ENCODE measurements around the gene DNAH14. TPM values are rescaled to one million over a fixed set of nuclear protein-coding genes. Genes with fewer than 3 reads are reported as not detected.

Gene DNAH14
- total RNA-seq, 1 donor from 2014 or later: 0.18 TPM

DNA sequence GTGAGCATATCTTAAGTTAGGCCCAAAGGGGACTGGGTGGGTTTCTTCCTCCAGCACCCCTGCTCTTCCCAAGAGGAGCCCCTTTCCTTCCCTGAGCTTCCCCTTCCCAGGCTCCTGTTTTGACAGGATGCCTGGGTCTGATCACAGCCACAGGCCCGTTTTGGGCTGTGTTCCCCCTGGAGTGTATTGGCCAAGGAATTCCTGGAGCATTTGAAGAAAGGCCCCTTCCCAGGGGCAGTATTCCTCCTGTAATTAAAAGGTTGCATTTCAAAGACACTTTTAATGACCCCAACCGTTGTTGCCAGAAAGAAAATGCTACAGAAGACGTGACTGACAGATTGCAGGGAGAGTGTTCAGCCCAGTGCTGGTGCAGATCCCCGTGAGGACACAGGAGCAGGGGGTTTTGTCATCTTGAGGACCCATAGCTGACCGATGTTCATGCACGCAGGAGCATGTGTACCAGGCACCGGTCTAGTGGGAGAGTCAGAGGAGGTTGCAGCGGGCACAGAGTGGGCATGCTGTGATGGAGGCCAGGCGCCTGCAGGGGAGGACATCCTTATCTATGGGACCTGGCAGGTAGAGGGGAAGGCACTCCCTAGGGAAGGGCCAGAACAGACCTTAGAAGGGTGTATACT lies 517.6 kb downstream of the DNAH14 start:
- Mint-ChIP-seq H3K4me1 (ENCODE audit: low read depth) (peaks cover 60% of the 10 kb centered on the region), H3K36me3 (ENCODE audit: low read depth) (no peaks in the 10 kb centered on the region)

DNA sequence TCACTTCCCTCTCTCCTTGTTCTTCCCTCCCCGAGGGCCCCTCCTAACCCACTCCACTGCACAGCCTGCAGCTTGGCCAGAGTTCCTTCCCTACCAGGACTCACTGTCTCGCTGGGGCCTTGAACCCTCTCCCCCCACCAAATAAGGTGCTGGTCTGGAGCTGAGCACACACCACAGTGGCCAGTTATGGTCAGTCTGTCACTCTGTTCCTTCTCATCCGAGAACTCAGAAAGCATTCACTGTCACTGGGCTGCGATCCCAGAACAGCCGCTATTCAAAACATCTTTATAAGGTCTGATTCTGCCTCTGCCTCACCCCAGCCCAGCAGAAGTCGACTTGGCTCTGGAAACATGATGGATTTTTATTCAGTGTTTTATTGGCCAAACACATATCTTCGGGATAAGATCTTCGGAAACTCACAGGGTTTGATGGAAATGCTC lies 518.2 kb downstream of the DNAH14 start:
- H3K4me3 Mint-ChIP-seq: no peak overlapping the region
- no peaks in the 10 kb centered on the region for H3K36me3 Mint-ChIP-seq (ENCODE audit: low read depth)
- H3K27me3 Mint-ChIP-seq (ENCODE audit: insufficient read depth): peaks cover 2% of the 10 kb centered on the region
- DNase-seq (ENCODE audit: low spot score): no peak
- intact Hi-C loops (cut with micrococcal nuclease): no loop called here
- peaks cover 54% of the 10 kb centered on the region for H3K4me1 Mint-ChIP-seq (ENCODE audit: low read depth)
- no peaks in the 10 kb centered on the region for H3K9me3 Mint-ChIP-seq
- H3K27ac Mint-ChIP-seq: peak overlapping the region; percentile 21

More for the DNA sequence above, 517.6 kb downstream of the DNAH14 start:
- Mint-ChIP-seq H3K27me3 (ENCODE audit: insufficient read depth) (peaks cover 2% of the 10 kb centered on the region), H3K4me3 (no peak overlapping the region), H3K27ac (no peak overlapping the region), H3K9me3 (no peaks in the 10 kb centered on the region)
- intact Hi-C loops (cut with micrococcal nuclease): no loop called here
- DNase-seq (ENCODE audit: low spot score): no peak

DNA sequence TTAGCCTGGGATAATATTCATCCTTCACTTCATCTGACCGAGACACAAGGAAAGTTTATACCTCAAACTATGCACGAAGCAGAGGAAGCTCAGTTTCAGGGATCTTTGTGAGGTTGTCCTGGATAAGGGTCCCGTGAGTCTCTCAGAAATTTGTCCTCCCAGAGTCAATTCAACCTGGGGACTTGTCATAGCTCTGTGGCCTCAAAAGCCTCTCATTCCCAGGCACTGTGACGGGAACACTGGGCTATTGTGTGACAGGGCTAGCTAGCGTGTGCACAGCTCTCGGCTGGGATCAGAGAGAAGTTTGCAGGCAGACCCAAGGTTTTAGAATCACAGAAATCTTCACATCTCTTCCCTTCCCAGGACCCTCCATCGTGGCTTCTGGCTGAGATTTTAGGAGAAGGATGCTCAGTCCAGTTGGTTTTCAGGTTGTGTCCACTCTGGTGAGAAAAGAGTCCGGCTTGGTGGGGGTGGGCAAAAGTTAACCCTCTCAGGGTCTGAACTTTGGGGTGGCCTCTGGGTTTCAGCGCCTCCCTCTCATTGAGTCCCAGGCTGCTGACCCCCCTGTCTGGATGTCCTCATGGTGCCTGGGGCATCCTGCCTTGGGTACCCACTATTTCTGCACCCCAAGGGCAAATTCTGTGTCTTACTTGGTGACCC lies 518.8 kb downstream of the DNAH14 start:
- H3K27ac Mint-ChIP-seq: peak overlapping the region; percentile 21
- intact Hi-C loops (cut with micrococcal nuclease): no loop called here
- H3K9me3 Mint-ChIP-seq: no peaks in the 10 kb centered on the region
- H3K36me3 Mint-ChIP-seq (ENCODE audit: low read depth): no peaks in the 10 kb centered on the region
- DNase-seq (ENCODE audit: low spot score): no peak
- H3K4me1 Mint-ChIP-seq (ENCODE audit: low read depth): peaks cover 51% of the 10 kb centered on the region
- no peak overlapping the region for H3K4me3 Mint-ChIP-seq
- peaks cover 2% of the 10 kb centered on the region for H3K27me3 Mint-ChIP-seq (ENCODE audit: insufficient read depth)
